Activated CD8-positive, alpha-beta T cell treated with anti-CD3 and anti-CD28 coated beads, Interleukin-2, amount 10 ng/mL, durations not matched to agents 7 days and 5 days (primary cell): ENCODE measurements around the gene LRRC10B. TPM values are rescaled to one million over a fixed set of nuclear protein-coding genes. Genes with fewer than 3 reads are reported as not detected.
A peak's percentile ranks its signal among the peaks of the same experiment; 100 is the strongest.

Experiments used
- ATAC-seq: fragments of 150-1000 bp; cut with Tn5 transposase; one replicate; pipeline ENCODE4 v1.10.0; 2021; ENCODE audit warnings: moderate library complexity
- CTCF ChIA-PET: fragments of 350-600 bp; sonication (Branson Sonifier 250); formaldehyde crosslinking; loops from one replicate; lab custom pipeline; 2021; ENCODE audit warnings: antibody characterized with exemption; lab: Charles Lee
- POLR2A ChIA-PET: fragments of 350-600 bp; sonication (Branson Sonifier 250); formaldehyde crosslinking; loops from one replicate; lab custom pipeline; 2021; ENCODE audit warnings: antibody characterized with exemption; lab: Charles Lee
- DNase-seq: peaks from one replicate; pipeline ENCODE4 v3.0.0-alpha.2; 2020
- H3K27ac Mint-ChIP-seq: one replicate; pipeline ENCODE4 v1.8.0; 2021; ENCODE audit warnings: mild to moderate bottlenecking, mixed read lengths
- H3K27me3 Mint-ChIP-seq: one replicate; pipeline ENCODE4 v1.8.0; 2021; ENCODE audit warnings: low read depth, mixed read lengths
- H3K36me3 Mint-ChIP-seq: one replicate; pipeline ENCODE4 v1.8.0; 2021; ENCODE audit warnings: low read depth, mixed read lengths
- H3K4me1 Mint-ChIP-seq: one replicate; pipeline ENCODE4 v1.8.0; 2021; ENCODE audit warnings: low read depth, mixed read lengths
- H3K4me3 Mint-ChIP-seq: one replicate; pipeline ENCODE4 v1.8.0; 2021; ENCODE audit warnings: mild to moderate bottlenecking, mixed read lengths
- H3K9me3 Mint-ChIP-seq: one replicate; pipeline ENCODE4 v1.8.0; 2022; ENCODE audit warnings: mixed read lengths; ENCODE audit not compliant: insufficient read depth
- total RNA-seq, 2 experiments: library from RNA; stranded (reverse); gene quantifications; one replicate each; pipeline ENCODE4 v1.2.3, GENCODE V29; 2021

Gene LRRC10B
- total RNA-seq, 2 experiments from 2014 or later: not detected

DNA sequence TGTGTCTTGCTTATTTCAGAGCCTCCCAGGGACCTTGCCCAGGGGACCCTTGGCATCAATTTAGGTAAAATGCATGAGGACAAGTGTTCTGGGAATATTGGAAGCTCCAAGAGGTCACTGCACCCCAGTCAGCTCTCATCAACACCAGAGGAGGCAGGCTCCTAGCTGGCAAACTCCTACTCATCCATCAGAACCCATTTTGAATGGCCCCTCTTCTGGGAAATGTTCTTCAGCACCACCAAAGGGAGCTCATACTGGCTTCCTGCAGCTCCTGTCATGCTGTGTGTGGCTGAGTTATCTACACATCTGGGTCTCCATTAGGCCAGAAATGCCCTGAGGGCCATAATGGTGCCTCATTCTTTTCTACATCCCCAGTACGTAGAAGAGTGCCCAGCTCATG, 17.7 kb downstream of the LRRC10B start:
- peaks cover 6% of the 10 kb centered on the region for H3K27me3 Mint-ChIP-seq
- H3K36me3 Mint-ChIP-seq: no peaks in the 10 kb centered on the region
- H3K4me1 Mint-ChIP-seq: no peaks in the 10 kb centered on the region
- POLR2A ChIA-PET: no interaction called here
- CTCF ChIA-PET: interaction anchor here (1.1 to 1.8 kb wide), 6 partner anchors 10 to 112 kb away, joined by 3 to 13 read pairs (median 4); no protein-coding TSS in a partner anchor
- H3K9me3 Mint-ChIP-seq: no peaks in the 10 kb centered on the region
- ATAC-seq (no peak), DNase-seq (no peak)
- no peak overlapping the region for H3K4me3 Mint-ChIP-seq
- H3K27ac Mint-ChIP-seq: no peak overlapping the region

DNA sequence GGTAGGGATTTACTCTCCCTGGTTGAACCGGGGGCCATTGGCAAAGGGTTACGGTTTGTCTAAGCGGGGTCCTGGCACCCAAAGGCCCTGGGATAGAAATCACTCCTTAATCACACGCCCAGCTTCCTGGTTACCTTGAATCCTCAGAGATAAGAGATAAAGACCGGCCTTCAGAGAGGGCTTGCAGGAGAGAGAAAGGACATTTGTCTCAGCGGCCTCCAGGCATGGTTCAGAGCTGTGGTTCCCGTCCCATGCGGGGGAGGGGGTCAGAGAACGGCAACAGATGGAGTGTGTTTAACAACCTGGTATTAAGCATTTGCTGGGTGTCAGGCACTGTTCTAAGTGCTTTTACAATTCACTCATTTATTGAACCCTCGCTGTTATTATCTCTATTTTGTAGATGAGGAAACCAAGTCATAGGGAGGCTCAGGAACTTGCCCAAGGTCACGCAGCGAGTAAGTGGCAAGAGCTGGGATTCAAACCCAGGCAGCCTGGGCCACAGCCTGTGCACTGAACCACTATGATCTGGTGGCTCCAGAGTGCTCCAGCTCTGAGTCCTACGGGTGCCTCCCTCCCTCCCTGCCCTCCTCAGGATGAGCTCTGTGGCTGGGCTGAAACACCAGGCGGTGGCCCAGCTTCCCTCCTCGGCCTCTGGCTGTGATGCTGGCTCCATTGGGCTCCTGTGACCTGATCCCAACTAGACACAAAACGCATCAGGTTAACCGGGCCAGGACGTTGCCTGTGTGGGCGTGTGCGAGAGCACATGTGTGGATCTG, 18.6 kb downstream of the LRRC10B start:
- DNase-seq (no peak), ATAC-seq (no peak)
- ChIA-PET CTCF (interaction anchor here (0.8 to 1.8 kb wide), 4 partner anchors 11 to 112 kb away, joined by 3 to 13 read pairs (median 4); no protein-coding TSS in a partner anchor), POLR2A (no interaction called here)
- Mint-ChIP-seq H3K36me3 (no peaks in the 10 kb centered on the region), H3K9me3 (no peaks in the 10 kb centered on the region), H3K27me3 (peaks cover 6% of the 10 kb centered on the region), H3K4me3 (no peak overlapping the region), H3K4me1 (no peaks in the 10 kb centered on the region), H3K27ac (no peak overlapping the region)

GRCh38 chr11:61528114-61528513, 19.6 kb downstream of the LRRC10B start:
- DNase-seq (no peak), ATAC-seq (no peak)
- Mint-ChIP-seq H3K9me3 (no peaks in the 10 kb centered on the region), H3K36me3 (no peaks in the 10 kb centered on the region), H3K4me1 (no peaks in the 10 kb centered on the region), H3K27me3 (peaks cover 6% of the 10 kb centered on the region), H3K27ac (no peak overlapping the region), H3K4me3 (no peak overlapping the region)
- ChIA-PET POLR2A (no interaction called here), CTCF (interaction anchor here (0.8 kb wide), 1 partner anchor 12 kb away, joined by 3 read pairs; no protein-coding TSS in a partner anchor)

DNA sequence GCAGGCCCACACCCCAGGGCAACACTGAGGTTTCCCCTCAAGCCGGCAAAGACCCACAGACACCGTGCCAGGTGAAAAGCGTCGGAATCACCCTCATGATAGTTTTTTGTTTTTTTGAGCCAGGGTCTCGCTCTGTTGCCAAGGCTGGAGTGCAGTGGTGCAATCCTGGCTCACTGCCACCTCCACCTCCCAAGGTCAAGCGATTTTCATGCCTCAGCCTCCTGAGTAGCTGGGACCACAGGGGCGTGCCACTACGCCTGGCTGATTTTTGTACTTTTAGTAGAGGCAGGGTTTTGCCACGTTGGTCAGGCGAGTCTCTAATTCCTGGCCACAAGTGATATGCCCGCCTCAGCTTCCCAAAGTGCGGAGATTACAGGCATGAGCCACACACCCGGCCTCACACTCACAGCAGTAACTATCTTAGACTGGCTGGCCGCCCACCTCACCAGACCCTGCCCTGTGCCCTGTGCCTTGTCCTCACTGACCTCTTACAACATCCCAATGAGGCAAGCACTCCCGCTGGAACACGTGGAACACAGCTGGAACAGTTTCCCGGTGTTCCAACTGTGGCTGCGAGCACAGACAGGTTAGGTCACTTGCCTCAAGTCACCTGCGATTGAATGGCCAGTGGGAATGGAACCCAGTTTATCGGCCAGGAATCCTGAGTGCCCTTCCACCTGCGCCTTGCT, 21.1 kb downstream of the LRRC10B start:
- ChIA-PET POLR2A (no interaction called here), CTCF (no interaction called here)
- DNase-seq (no peak), ATAC-seq (no peak)
- no peaks in the 10 kb centered on the region for H3K4me1 Mint-ChIP-seq
- H3K36me3 Mint-ChIP-seq: no peaks in the 10 kb centered on the region
- no peaks in the 10 kb centered on the region for H3K9me3 Mint-ChIP-seq
- H3K27me3 Mint-ChIP-seq: peaks cover 8% of the 10 kb centered on the region
- H3K27ac Mint-ChIP-seq: no peak overlapping the region
- no peak overlapping the region for H3K4me3 Mint-ChIP-seq

GRCh38 chr11:61531044-61531443, 22.5 kb downstream of the LRRC10B start:
- Mint-ChIP-seq H3K27me3 (peaks cover 4% of the 10 kb centered on the region), H3K4me1 (no peaks in the 10 kb centered on the region), H3K9me3 (no peaks in the 10 kb centered on the region), H3K27ac (no peak overlapping the region), H3K36me3 (no peaks in the 10 kb centered on the region), H3K4me3 (no peak overlapping the region)
- ChIA-PET CTCF (interaction anchor here (1.2 to 4.1 kb wide), 3 partner anchors 14 to 84 kb away, joined by 3 to 19 read pairs (median 15); no protein-coding TSS in a partner anchor), POLR2A (no interaction called here)
- DNase-seq: no peak
- no peak for ATAC-seq

- ATAC-seq (peak; percentile 63), DNase-seq (peak; percentile 57)
- Mint-ChIP-seq H3K36me3 (no peaks in the 10 kb centered on the region), H3K4me3 (no peak overlapping the region), H3K9me3 (no peaks in the 10 kb centered on the region), H3K27ac (no peak overlapping the region), H3K4me1 (no peaks in the 10 kb centered on the region), H3K27me3 (peaks cover 4% of the 10 kb centered on the region)
- POLR2A ChIA-PET: no interaction called here
- CTCF ChIA-PET: interaction anchor here (0.7 to 4.1 kb wide), 13 partner anchors 11 to 107 kb away, joined by 3 to 19 read pairs (median 3); no protein-coding TSS in a partner anchor
Measured at GRCh38 chr11:61532134-61533038, 23.8 kb downstream of the LRRC10B start.

DNA sequence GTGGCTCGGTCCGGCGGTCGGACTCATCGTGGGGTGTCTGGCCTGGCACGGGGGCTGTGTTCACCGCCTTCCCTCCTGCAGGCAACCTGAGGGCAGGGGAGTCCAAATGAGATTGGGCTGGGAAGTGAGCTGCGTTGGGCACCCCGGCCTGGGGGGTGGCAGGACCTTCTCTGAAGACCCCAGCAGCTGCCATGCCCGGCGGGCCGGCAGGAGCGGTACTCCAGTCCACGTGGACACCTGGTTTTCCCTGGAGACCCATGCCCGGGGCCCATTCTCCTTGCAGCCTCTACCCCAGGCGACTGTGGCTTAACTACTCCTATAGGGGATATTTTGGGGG, 24.5 kb downstream of the LRRC10B start:
- CTCF ChIA-PET: interaction anchor here (1.1 to 4.1 kb wide), 6 partner anchors 10 to 98 kb away, joined by 3 to 19 read pairs (median 6); no protein-coding TSS in a partner anchor
- no peak for ATAC-seq

DNA sequence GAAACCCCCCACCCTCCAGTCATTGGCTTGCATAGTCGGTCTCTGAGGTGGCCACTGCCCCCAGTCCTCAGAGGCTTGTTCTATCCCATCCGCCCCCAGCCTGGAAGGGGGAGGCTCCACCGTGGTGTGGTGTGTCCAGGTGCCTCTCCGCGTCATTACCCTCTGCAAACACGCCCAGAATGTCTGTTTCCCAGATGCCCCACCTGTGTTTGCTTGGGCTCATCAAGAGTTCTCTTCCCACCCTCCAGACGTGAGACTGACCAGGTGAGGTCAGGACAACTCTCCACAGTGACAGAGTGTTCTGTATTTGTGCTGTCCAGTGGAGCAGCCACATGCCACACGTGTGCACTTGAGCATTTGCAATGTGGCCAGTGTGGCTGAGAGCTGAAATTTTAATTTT, 24.9 kb downstream of the LRRC10B start:
- H3K27ac Mint-ChIP-seq: no peak overlapping the region
- POLR2A ChIA-PET: no interaction called here
- peaks cover 2% of the 10 kb centered on the region for H3K27me3 Mint-ChIP-seq
- H3K36me3 Mint-ChIP-seq: no peaks in the 10 kb centered on the region
- DNase-seq (no peak), ATAC-seq (no peak)
- H3K4me1 Mint-ChIP-seq: no peaks in the 10 kb centered on the region
- CTCF ChIA-PET: interaction anchor here (2.1 to 4.1 kb wide), 2 partner anchors 12 to 16 kb away, joined by 9 to 19 read pairs; no protein-coding TSS in a partner anchor
- no peaks in the 10 kb centered on the region for H3K9me3 Mint-ChIP-seq
- H3K4me3 Mint-ChIP-seq: no peak overlapping the region

More for the DNA sequence above, 24.5 kb downstream of the LRRC10B start:
- no peaks in the 10 kb centered on the region for H3K9me3 Mint-ChIP-seq
- H3K4me1 Mint-ChIP-seq: no peaks in the 10 kb centered on the region
- POLR2A ChIA-PET: no interaction called here
- H3K27me3 Mint-ChIP-seq: peaks cover 2% of the 10 kb centered on the region
- DNase-seq: no peak
- no peak overlapping the region for H3K4me3 Mint-ChIP-seq
- no peak overlapping the region for H3K27ac Mint-ChIP-seq
- H3K36me3 Mint-ChIP-seq: no peaks in the 10 kb centered on the region

DNA sequence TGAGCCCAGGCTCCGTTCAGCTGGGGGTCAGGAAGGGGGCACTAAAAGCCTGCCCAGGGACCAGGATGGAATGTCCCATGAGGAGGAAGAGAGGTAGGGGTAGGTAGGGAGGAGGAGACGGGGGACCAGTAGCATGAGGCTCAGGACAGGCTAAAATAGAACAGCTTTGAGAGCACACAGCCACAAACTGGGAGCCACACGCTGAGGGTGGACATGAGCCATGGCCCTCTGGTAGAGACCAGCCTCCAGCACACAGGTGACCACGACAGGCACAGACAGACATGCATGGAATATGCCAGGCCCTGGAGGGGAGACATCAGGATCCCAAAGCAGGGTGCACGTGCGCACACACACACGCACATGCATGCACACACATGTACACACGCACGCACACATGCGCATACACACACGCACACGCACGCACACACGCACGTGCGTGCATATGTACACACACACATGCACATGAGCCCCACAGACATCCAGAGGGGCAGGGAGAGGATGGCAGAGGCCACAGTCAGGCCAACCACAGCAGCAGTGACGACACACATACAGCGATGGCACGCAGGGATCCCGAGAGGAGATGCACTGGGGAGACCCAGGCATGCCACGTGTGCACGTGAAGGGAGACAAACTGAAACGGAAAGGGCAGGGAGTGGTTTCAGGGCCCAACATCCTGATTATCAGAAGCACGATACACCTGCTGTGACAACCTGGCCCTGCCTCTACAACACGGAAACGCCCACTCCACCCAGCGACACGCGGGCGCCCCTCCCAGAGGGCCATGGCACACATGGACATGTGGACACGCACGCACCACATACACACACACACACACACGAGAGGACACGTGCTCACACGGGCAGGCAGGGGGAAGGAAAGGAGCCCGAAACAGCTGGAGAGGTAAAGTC, 25.7 kb downstream of the LRRC10B start:
- H3K27me3 Mint-ChIP-seq: peaks cover 2% of the 10 kb centered on the region
- CTCF ChIA-PET: interaction anchor here (4.1 kb wide), 1 partner anchor 17 kb away, joined by 19 read pairs; no protein-coding TSS in a partner anchor

DNA sequence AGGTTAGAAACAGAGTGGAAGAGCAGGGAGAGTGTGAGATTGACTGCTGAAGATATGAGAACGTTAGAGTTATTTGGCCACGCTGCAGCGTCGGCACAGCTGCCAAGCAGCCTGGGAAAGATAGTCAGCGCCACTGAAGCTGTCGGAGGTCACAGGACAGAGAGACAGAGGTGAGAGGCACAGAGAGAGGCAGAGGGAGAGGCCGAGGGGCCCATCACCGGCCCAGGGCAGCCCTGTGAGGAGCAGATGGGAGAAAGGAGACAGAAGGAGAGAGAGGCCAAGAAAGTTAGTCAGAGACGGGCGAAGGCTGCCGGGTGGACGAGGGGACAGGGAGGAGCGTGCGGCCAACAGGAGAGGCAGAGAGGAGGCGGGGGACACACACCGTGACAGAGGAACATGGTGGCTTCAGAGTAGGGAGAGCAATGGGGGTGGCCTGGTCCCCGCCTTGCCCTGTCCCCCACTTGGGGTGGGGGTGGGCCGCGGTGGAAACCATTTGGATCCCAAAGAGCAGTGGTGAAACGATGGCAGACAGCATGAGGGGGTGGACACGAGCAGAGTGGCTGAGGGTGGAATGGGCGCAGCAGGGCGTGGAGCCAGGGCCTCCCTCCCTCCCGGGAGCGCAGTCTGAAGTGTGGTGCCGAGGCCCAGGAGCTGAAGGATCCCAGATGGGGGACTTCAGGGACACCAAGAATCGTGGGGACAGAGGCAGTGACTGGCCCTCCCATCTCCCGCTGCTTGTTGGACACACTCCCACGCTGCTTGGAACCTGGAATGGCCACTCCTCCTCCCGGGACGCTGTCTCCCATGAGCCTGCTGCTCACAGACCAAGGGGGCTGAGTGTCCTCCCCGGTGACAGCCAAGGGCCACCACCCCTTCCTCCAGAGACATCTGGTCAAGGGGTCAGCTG, 26.6 kb downstream of the LRRC10B start:
- no peak overlapping the region for H3K27ac Mint-ChIP-seq
- no peaks in the 10 kb centered on the region for H3K36me3 Mint-ChIP-seq
- no peak for DNase-seq

More for the DNA sequence above, 25.7 kb downstream of the LRRC10B start:
- DNase-seq (no peak), ATAC-seq (no peak)
- Mint-ChIP-seq H3K36me3 (no peaks in the 10 kb centered on the region), H3K4me1 (no peaks in the 10 kb centered on the region), H3K4me3 (no peak overlapping the region), H3K9me3 (no peaks in the 10 kb centered on the region), H3K27ac (no peak overlapping the region)
- POLR2A ChIA-PET: no interaction called here

More for the DNA sequence above, 26.6 kb downstream of the LRRC10B start:
- CTCF ChIA-PET: interaction anchor here (1.4 kb wide), 1 partner anchor 18 kb away, joined by 3 read pairs; no protein-coding TSS in a partner anchor
- Mint-ChIP-seq H3K4me1 (no peaks in the 10 kb centered on the region), H3K9me3 (no peaks in the 10 kb centered on the region), H3K27me3 (peaks cover 4% of the 10 kb centered on the region), H3K4me3 (no peak overlapping the region)
- POLR2A ChIA-PET: no interaction called here
- no peak for ATAC-seq
